Heart right ventricle (tissue), 16 donors: Measurements from ENCODE around the gene CUBN. TPM values are rescaled to one million over a fixed set of nuclear protein-coding genes. Genes with fewer than 3 reads are reported as not detected.

Experiments used
- ATAC-seq, 8 donors: fragments of 200-7000 bp; cut with Tn5 transposase; one replicate each; pipeline ENCODE4 v1.9.1; 2020; ENCODE audit warnings: mild to moderate bottlenecking in 8 of 8, moderate library complexity in 8 of 8, moderate number of reproducible peaks in 1 of 8
- DNase-seq, 2 donors: peaks; one replicate each; pipeline ENCODE4 v3.0.0-alpha.2; 2020
- H3K27ac ChIP-seq, 10 donors: fragments of 200-600 bp; sonication (generic) in 2 of 10; one replicate each; pipeline versions ENCODE4 v1.5.0 to v1.8.0; 2020 to 2022; ENCODE audit warnings: mild to moderate bottlenecking in 3 of 10
- H3K27me3 ChIP-seq, 7 donors: fragments of 200-600 bp; one replicate each; pipeline ENCODE4 v1.8.0; 2021 to 2022; ENCODE audit warnings: mild to moderate bottlenecking in 2 of 7
- H3K36me3 ChIP-seq, 9 donors: fragments of 200-600 bp; sonication (generic) in 1 of 9; one replicate each; pipeline versions ENCODE4 v1.5.0 to v1.8.0; 2020 to 2022; ENCODE audit warnings: mild to moderate bottlenecking in 2 of 9
- H3K4me1 ChIP-seq, 9 donors: fragments of 200-600 bp; sonication (generic) in 1 of 9; one replicate each; pipeline versions ENCODE4 v1.5.0 to v1.8.0; 2020 to 2022; ENCODE audit warnings: mild to moderate bottlenecking in 4 of 9
- H3K4me3 ChIP-seq, 10 donors: fragments of 200-600 bp; sonication (generic) in 2 of 10; one replicate each; pipeline versions ENCODE4 v1.5.0 to v1.8.0; 2020 to 2022; ENCODE audit warnings: mild to moderate bottlenecking in 7 of 10, moderate library complexity in 2 of 10
- H3K9me3 ChIP-seq, 11 donors: fragments of 200-600 bp in 10 of 11; sonication (generic) in 2 of 11; one replicate each; pipeline versions ENCODE4 v1.5.0 to v1.8.0; 2013 to 2022; ENCODE audit warnings: mild to moderate bottlenecking in 2 of 11, control low read depth in 1 of 11, moderate library complexity in 1 of 11
- WGBS, 2 donors: extraction: QIAGEN DNeasy Blood & Tissue Kit; methylation state at CpG; one replicate each; pipeline ENCODE4 v1.1.7; 2013; ENCODE audit warnings: inconsistent platforms in 1 of 2; 5-methylcytosine and 5-hydroxymethylcytosine counted together
- intact Hi-C, 10 donors: fragments of 100-400 bp; cut with DNase I; formaldehyde crosslinking; loops; one replicate each; pipeline versions ENCODE4 v1.11.1 to v1.14.2; 2022
- polyA plus RNA-seq, 2 donors: library from polyadenylated mRNA; stranded (reverse); fragments of 200-250 nt; gene quantifications; one replicate each; pipeline ENCODE4 v1.2.3, GENCODE V29; 2013
- total RNA-seq, 10 donors: library from RNA; stranded (reverse); fragmentation: NEBNext Ultra II Directional in 3 of 10; extraction: Animal tissue kit (Norgen Biotek cat#: 25700) in 3 of 10; gene quantifications; one replicate each; pipeline versions ENCODE4 v1.2.1 to v1.2.4, GENCODE V29; 2021 to 2023
- TF ChIP-seq, protein P1 (sequence below), 9 donors: fragments of 200-600 bp; sonication (generic) in 2 of 9; IDR thresholded peaks; one replicate each; pipeline versions ENCODE4 v1.5.0 to v1.8.0; 2021 to 2022; ENCODE audit warnings: antibody characterized with exemption in 9 of 9, mild to moderate bottlenecking in 5 of 9, moderate library complexity in 1 of 9
- donor health status: Arrhythmogenic right ventricular cardiomyopathy.
- donor health status: ischemic (EF 13 %, LVEDD 7.1; RV severe dilation, severe dysfunction).
- donor health status: healthy with polysubstance abuse.
- donor health status: DM: no; HTN: yes; CAD: no.
- donor health status: DM: no; HTN: no; CAD: no.
- donor health status: ischemic (EF 25% LVEDD 6.9; RV normal size, moderate dysfunction).
- donor health status: ischemic (EF 25% LVEDD 5.7; RV mildly dilated, moderate dysfunction).
- donor health status: healthy.
- donor health status: DM: yes; HTN: yes; CAD: no.
- donor health status: Ischemic cardiomyopathy.
- donor health status: ischemic (EF 35%, LVEDD 5.7; RV mildly dilated, moderate dysfunction).
- donor health status: nonischemic (EF 11% LVEDD 7.7; RV severe dilation, severe dysfunction).
- donor health status: DM: yes; HTN: yes; CAD: no.
- donor health status: PGD.
- donor health status: ischemic (EF 29% LVEDD 5.4; RV normal size, mild dysfunction).
- donor health status: nonischemic (EF 23%, LVEDD 6.1; RV moderate dilation, normal function).

The CUBN gene
- total and polyA plus RNA-seq, 12 donors, result 0.13 to 1.2 (median 0.42) TPM

DNA sequence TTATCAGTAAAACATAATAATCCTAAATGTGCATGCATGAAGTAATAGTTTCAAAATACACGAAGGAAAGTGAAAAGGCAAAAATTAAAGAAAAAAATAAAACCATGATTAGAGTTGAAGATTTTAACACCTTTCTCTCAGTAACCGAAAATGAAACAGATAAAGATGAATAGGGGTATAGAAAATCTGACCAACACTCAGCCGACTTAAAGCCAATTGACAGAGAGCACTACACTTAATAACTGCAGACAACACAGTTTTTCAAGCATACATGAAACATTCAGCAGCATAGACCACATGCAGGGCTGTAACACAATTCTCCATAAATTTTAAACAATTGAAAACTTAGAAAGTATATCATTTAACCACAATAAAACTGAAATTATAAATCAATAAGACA lies 76.1 kb downstream of the CUBN start:
- Histone ChIP-seq H3K27me3 (no peaks in the 10 kb centered on the region), H3K9me3 (peaks cover 0 to 19% (median 0%) of the 10 kb centered on the region in 11 donors), H3K27ac (no peak overlapping the region), H3K4me3 (no peak overlapping the region), H3K36me3 (no peaks in the 10 kb centered on the region), H3K4me1 (no peaks in the 10 kb centered on the region)
- intact Hi-C loops, result no loop called here
- TF ChIP-seq, protein P1, sequence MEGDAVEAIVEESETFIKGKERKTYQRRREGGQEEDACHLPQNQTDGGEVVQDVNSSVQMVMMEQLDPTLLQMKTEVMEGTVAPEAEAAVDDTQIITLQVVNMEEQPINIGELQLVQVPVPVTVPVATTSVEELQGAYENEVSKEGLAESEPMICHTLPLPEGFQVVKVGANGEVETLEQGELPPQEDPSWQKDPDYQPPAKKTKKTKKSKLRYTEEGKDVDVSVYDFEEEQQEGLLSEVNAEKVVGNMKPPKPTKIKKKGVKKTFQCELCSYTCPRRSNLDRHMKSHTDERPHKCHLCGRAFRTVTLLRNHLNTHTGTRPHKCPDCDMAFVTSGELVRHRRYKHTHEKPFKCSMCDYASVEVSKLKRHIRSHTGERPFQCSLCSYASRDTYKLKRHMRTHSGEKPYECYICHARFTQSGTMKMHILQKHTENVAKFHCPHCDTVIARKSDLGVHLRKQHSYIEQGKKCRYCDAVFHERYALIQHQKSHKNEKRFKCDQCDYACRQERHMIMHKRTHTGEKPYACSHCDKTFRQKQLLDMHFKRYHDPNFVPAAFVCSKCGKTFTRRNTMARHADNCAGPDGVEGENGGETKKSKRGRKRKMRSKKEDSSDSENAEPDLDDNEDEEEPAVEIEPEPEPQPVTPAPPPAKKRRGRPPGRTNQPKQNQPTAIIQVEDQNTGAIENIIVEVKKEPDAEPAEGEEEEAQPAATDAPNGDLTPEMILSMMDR (IDR thresholded peaks at IDR 0.05), result no peak
- WGBS, 2 donors, result 93% methylated on average over 3 of the region's 3 CpGs
- DNase-seq, result no peak
- no peak for ATAC-seq

DNA sequence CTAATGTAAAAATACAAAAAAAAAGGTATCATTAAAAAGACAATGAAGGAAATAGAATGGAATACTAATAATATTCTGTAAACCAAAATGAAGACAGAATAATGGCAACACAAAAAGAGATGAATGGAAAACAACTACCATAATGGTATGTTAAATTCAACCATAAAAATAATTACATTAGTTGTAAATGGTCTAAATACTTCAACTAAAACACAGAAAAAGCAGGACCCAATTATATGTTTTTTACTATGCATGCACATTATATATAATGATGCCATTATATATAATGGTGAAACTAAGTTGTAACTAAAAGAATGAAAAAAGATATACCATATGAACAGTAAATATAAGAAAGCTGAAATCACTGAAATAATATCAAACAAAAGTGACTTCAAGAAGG lies 76.5 kb downstream of the CUBN start:
- intact Hi-C loops, result no loop called here

DNA sequence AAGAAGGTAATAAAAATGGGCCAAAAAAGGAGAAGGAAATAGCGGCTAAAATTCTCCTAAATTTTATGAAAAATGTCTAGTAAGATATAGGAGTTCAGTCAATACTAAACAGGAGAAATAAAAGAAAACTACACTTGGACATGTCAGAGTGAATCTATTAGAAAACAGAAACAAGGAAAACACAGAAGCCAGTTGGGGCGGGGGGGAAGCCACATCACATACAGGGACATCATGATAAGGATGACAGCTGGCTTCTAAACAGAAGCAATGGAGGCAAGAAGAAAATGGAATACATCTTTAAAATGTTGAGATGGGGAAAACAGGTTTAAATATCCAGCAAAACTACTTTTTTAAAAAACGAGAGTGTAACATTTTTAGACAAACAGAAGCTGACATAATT lies 77.8 kb downstream of the CUBN start:
- Histone ChIP-seq H3K4me1 (no peaks in the 10 kb centered on the region), H3K9me3 (peaks cover 0 to 19% (median 0%) of the 10 kb centered on the region in 11 donors), H3K36me3 (no peaks in the 10 kb centered on the region), H3K27me3 (no peaks in the 10 kb centered on the region), H3K4me3 (no peak overlapping the region), H3K27ac (no peak overlapping the region)
- 88 to 97% methylated on average over 3 of the region's 3 CpGs for WGBS, 2 donors
- TF ChIP-seq, protein P1 (IDR thresholded peaks at IDR 0.05), result no peak
- intact Hi-C loops, result no loop called here
- ATAC-seq (no peak), DNase-seq (no peak)

More for the DNA sequence above, 76.5 kb downstream of the CUBN start:
- H3K4me3 ChIP-seq, result no peak overlapping the region
- H3K27me3 ChIP-seq, result no peaks in the 10 kb centered on the region
- TF ChIP-seq, protein P1 (IDR thresholded peaks at IDR 0.05), result no peak
- no peaks in the 10 kb centered on the region for H3K4me1 ChIP-seq
- peaks cover 0 to 19% (median 0%) of the 10 kb centered on the region in 11 donors for H3K9me3 ChIP-seq
- ATAC-seq, result no peak
- no peak for DNase-seq
- no peaks in the 10 kb centered on the region for H3K36me3 ChIP-seq
- H3K27ac ChIP-seq, result no peak overlapping the region

DNA sequence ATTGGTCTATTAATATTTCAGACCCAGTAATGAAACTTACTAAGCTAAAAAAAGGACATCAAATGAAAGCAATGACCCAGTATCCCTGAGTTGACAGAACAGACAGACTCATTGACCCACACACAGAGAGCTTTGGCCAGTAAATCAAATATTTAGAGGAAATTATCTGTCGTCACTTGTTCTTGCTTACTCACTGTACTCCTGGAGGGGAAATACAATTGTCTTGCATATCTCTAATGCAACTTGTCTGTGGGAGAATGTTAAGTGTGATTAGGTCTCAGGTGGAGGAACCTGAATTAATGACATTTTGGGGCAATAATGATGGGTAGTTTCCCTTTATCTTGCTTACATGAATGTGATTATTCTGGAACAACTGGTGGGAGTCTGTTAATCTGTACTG lies 80.4 kb downstream of the CUBN start:
- no peak for ATAC-seq
- H3K36me3 ChIP-seq, result no peaks in the 10 kb centered on the region
- intact Hi-C loops, result no loop called here

More for the DNA sequence above, 80.4 kb downstream of the CUBN start:
- H3K4me3 ChIP-seq, result no peak overlapping the region
- no peak overlapping the region for H3K27ac ChIP-seq
- WGBS, 2 donors, result 69 to 78% methylated on average over 1 of the region's 1 CpG
- TF ChIP-seq, protein P1 (IDR thresholded peaks at IDR 0.05), result no peak
- H3K9me3 ChIP-seq, result peaks cover 0 to 19% (median 0%) of the 10 kb centered on the region in 11 donors
- H3K27me3 ChIP-seq, result no peaks in the 10 kb centered on the region
- DNase-seq, result no peak
- no peaks in the 10 kb centered on the region for H3K4me1 ChIP-seq
